Muscle of leg (tissue), 16 donors: ENCODE measurements around the gene FAM32A. TPM values are rescaled to one million over a fixed set of nuclear protein-coding genes. Genes with fewer than 3 reads are reported as not detected.

ENCODE experiments used
- DNase-seq: peaks from one replicate; pipeline ENCODE4 v3.0.0; 2013
- H3K27ac ChIP-seq: one replicate; pipeline ENCODE4 v1.5.1; 2013; ENCODE audit warnings: mild to moderate bottlenecking, low read length, control low read depth
- H3K27me3 ChIP-seq: one replicate; pipeline ENCODE4 v1.6.1; 2013; ENCODE audit warnings: low read length; ENCODE audit not compliant: control insufficient read depth, insufficient read depth
- H3K36me3 ChIP-seq: one replicate; pipeline ENCODE4 v1.6.1; 2013; ENCODE audit warnings: low read length; ENCODE audit not compliant: control insufficient read depth, insufficient read depth
- H3K4me1 ChIP-seq: one replicate; pipeline ENCODE4 v1.6.1; 2013; ENCODE audit warnings: low read length; ENCODE audit not compliant: control insufficient read depth, insufficient read depth
- H3K4me3 ChIP-seq: one replicate; pipeline ENCODE4 v1.5.1; 2013; ENCODE audit warnings: low read length, control low read depth
- H3K9me3 ChIP-seq: replicated peaks from 2 replicates; pipeline ENCODE4 v1.6.1; 2013; ENCODE audit warnings: low read depth, low read length; ENCODE audit not compliant: control insufficient read depth
- WGBS: methylation state at CpG from one replicate; pipeline ENCODE4 v1.1.5; 2013; ENCODE audit warnings: missing lambda C conversion rate; ENCODE audit not compliant: insufficient coverage; 5-methylcytosine and 5-hydroxymethylcytosine counted together
- long read RNA-seq, 11 donors: transcript quantifications; one replicate each; lab custom pipeline, GENCODE V29; 2026
- polyA plus RNA-seq, 8 donors: library from polyadenylated mRNA; unstranded; fragments of 120-200 nt; gene quantifications; one replicate each; pipeline versions ENCODE4 v1.2.1 to v1.2.3, GENCODE V29; 2013; ENCODE audit warnings: inconsistent platforms in 1 of 8, low replicate concordance in 1 of 8; ENCODE audit not compliant: insufficient read length in 8 of 8, insufficient read depth in 1 of 8
- total RNA-seq: library from RNA; stranded (reverse); fragments of 120-200 nt; gene quantifications from one replicate; pipeline ENCODE4 v1.2.4, GENCODE V29; 2013

Gene FAM32A
- total RNA-seq (78.5 TPM), polyA plus RNA-seq (10 to 100 TPM; 56.6 to 89.9 (median 71.9) TPM)
- long read RNA-seq, donor 1, transcript FAM32A-201 (4 exons, 1,455 nt), result major isoform, 9 of 52 reads
- long read RNA-seq, donor 1, transcript FAM32A-205 (3 exons, 1,168 nt), result minor isoform, 5 of 52 reads
- long read RNA-seq, donor 1, partial matches to known transcripts, result 38 of 52 reads
- long read RNA-seq, donor 1, other reads (novel, unspliced or antisense), result 0 of 52 reads
- long read RNA-seq, donor 2, partial matches to known transcripts, result 0 of 3 reads
- long read RNA-seq, donor 2, other reads (novel, unspliced or antisense), result 0 of 3 reads
- long read RNA-seq, donor 3, transcript FAM32A-201 (4 exons, 1,455 nt), result major isoform, 25 of 37 reads
- long read RNA-seq, donor 3, transcript FAM32A-205 (3 exons, 1,168 nt), result minor isoform, 9 of 37 reads
- long read RNA-seq, donor 3, partial matches to known transcripts, result 0 of 37 reads
- long read RNA-seq, donor 3, other reads (novel, unspliced or antisense), result 0 of 37 reads
- long read RNA-seq, donor 4, transcript FAM32A-205 (3 exons, 1,168 nt), result minor isoform, 5 of 34 reads
- long read RNA-seq, donor 4, transcript FAM32A-201 (4 exons, 1,455 nt), result major isoform, 26 of 34 reads
- long read RNA-seq, donor 4, partial matches to known transcripts, result 0 of 34 reads
- long read RNA-seq, donor 4, other reads (novel, unspliced or antisense), result 0 of 34 reads
- long read RNA-seq, donor 5, transcript FAM32A-201 (4 exons, 1,455 nt), result major isoform, 79 of 292 reads
- long read RNA-seq, donor 5, transcript FAM32A-205 (3 exons, 1,168 nt), result minor isoform, 29 of 292 reads
- long read RNA-seq, donor 5, partial matches to known transcripts, result 181 of 292 reads
- long read RNA-seq, donor 5, other reads (novel, unspliced or antisense), result 0 of 292 reads
- long read RNA-seq, donor 6, transcript FAM32A-205 (3 exons, 1,168 nt), result minor isoform, 18 of 83 reads
- long read RNA-seq, donor 6, transcript FAM32A-201 (4 exons, 1,455 nt), result major isoform, 62 of 83 reads
- long read RNA-seq, donor 6, partial matches to known transcripts, result 0 of 83 reads
- long read RNA-seq, donor 6, other reads (novel, unspliced or antisense), result 0 of 83 reads
- long read RNA-seq, donor 7, transcript FAM32A-201 (4 exons, 1,455 nt), result major isoform, 43 of 54 reads
- long read RNA-seq, donor 7, transcript FAM32A-205 (3 exons, 1,168 nt), result minor isoform, 10 of 54 reads
- long read RNA-seq, donor 7, partial matches to known transcripts, result 0 of 54 reads
- long read RNA-seq, donor 7, other reads (novel, unspliced or antisense), result 0 of 54 reads
- long read RNA-seq, donor 8, transcript FAM32A-201 (4 exons, 1,455 nt), result major isoform, 26 of 28 reads
- long read RNA-seq, donor 8, partial matches to known transcripts, result 0 of 28 reads
- long read RNA-seq, donor 8, other reads (novel, unspliced or antisense), result 0 of 28 reads
- long read RNA-seq, donor 9, transcript FAM32A-201 (4 exons, 1,455 nt), result major isoform, 25 of 188 reads
- long read RNA-seq, donor 9, partial matches to known transcripts, result 158 of 188 reads
- long read RNA-seq, donor 9, other reads (novel, unspliced or antisense), result 0 of 188 reads
- long read RNA-seq, donor 10, transcript FAM32A-205 (3 exons, 1,168 nt), result minor isoform, 5 of 300 reads
- long read RNA-seq, donor 10, transcript FAM32A-201 (4 exons, 1,455 nt), result major isoform, 39 of 300 reads
- long read RNA-seq, donor 10, partial matches to known transcripts, result 252 of 300 reads
- long read RNA-seq, donor 10, other reads (novel, unspliced or antisense), result 0 of 300 reads
- long read RNA-seq, donor 11, transcript FAM32A-201 (4 exons, 1,455 nt), result major isoform, 18 of 24 reads
- long read RNA-seq, donor 11, transcript FAM32A-205 (3 exons, 1,168 nt), result minor isoform, 6 of 24 reads
- long read RNA-seq, donor 11, partial matches to known transcripts, result 0 of 24 reads
- long read RNA-seq, donor 11, other reads (novel, unspliced or antisense), result 0 of 24 reads

DNA sequence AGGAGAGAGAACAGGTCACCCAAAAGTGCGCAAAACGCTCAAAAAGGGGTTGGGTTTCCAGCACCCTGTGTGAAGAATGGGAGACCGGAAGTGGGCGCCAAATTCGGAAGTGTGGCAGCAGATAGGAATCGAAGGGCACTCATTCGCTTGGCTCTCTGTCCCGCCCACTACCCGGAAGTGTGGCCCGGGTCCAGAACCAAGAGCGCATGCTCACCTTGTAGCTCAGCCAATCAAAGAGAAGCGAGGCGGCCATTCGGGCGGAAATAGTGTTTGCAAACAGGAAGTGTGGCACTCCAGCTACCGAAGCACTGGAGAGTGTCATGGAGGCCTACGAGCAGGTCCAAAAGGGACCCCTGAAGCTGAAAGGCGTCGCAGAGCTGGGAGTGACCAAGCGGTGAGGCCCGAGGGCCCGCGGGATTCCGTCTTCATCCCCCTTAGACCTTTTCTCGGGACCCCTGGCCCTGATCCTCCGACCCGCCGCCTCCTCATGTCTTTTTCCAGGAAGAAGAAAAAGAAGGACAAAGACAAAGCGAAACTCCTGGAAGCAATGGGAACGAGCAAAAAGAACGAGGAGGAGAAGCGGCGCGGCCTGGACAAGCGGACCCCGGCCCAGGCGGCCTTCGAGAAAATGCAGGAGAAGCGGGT lies at the start of gene FAM32A:
TSS of gene FAM32A (plus strand) at position 288 of the 645 bp plus-strand sequence. CDS start at position 321, 33 bp downstream.
- under 1% methylated on average over 39 of the region's 39 CpGs for WGBS
- no peaks in the 10 kb centered on the region for H3K27me3 ChIP-seq
- no peaks in the 10 kb centered on the region for H3K9me3 ChIP-seq
- peak within 1 kb of the TSS; percentile 83 for H3K27ac ChIP-seq
- peak within 1 kb of the TSS; percentile 73 for H3K4me3 ChIP-seq
- DNase-seq, result peak; percentile 100
- peaks cover 16% of the 10 kb centered on the region for H3K4me1 ChIP-seq
- peaks cover 27% of the 10 kb centered on the region for H3K36me3 ChIP-seq

GRCh38 chr19:16135430-16136127 lies 49.6 kb upstream of the FAM32A start:
- Histone ChIP-seq H3K4me1 (no peaks in the 10 kb centered on the region), H3K36me3 (peaks cover 30% of the 10 kb centered on the region), H3K4me3 (no peak overlapping the region), H3K27ac (no peak overlapping the region), H3K9me3 (no peaks in the 10 kb centered on the region), H3K27me3 (no peaks in the 10 kb centered on the region)
- 83% methylated on average over 3 of the region's 4 CpGs for WGBS
- no peak for DNase-seq

DNA sequence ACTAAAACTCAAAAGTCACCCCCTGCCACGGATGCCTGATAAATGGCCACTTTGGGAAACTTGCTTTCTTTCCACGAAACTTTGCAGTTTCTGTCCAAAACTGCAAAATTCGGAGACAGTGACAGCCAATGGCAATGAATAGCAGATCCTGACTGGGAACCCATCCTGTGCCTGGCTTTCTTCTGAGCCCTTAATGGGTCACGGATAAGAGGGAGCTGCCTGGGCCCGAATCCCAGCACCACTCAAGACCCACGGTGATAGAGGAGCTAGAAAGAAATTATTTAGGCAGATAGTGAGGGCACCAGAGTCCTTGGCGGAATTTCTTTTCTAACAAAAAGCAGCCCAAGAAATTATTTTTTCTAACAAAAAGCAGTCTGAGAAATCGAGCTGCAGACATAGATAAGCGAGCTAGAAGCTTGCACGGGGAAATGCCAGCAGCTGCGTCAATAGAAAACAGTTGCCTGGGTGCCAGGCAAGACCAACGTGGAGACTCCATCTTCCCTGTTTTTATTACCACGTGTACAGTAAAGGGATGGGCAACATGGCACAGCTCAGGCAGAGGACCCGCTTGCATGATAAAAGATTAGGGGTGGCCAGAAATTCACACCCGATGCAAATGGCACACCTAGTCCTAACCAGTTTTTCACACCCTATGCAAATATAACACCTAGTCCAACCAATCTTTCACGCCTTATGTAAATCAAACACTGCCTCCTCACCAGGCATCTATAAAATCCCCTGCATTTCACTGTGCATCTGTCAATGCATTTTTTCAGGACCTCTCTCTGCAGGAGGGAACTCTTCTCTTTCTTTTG lies 48.8 kb upstream of the FAM32A start:
- 65% methylated on average over 6 of the region's 16 CpGs for WGBS
- peaks cover 29% of the 10 kb centered on the region for H3K36me3 ChIP-seq
- no peak overlapping the region for H3K4me3 ChIP-seq
- H3K4me1 ChIP-seq, result no peaks in the 10 kb centered on the region
- H3K9me3 ChIP-seq, result no peaks in the 10 kb centered on the region
- no peak for DNase-seq
- no peak overlapping the region for H3K27ac ChIP-seq
- H3K27me3 ChIP-seq, result no peaks in the 10 kb centered on the region

DNA sequence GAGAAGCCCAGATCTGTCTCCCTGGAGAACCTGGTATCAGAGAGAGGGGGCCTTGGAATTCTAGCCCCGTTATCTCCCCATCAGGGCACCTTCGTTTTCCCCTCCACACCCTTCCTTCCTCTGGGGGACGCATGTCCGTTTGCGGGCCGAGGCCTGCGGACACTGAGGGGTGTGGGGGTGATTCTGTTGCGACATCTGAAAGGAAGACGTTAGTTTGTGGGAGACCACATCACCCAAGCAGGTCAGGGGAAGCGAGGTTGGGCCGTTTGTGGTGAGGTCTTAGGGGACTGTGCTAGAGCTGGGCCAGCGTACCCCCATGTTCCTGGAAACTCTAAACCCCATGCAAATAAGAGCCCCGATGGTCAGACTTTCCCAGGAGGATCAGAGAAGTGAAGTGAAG lies 45.5 kb upstream of the FAM32A start:
- no peak for DNase-seq

DNA sequence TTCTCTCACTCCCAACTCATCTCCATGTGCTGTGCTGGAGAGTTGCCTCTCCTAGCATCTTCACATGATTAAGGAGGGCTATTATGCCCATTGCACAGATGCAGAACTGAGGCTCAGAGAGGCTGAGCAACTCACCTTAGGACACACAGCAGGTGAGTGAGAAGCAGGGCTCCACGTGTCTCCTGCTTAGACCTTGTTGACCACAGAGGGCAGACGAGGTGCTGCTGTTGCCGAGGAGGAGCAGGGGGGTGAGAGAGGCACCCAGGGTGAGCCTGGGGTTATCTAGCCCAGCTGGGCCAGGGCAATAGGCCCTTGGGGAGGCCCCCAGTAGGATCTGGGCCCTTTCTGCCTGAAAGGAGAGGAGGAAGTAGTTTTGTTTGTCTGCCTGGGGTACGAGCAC lies 44.2 kb upstream of the FAM32A start:
- no peaks in the 10 kb centered on the region for H3K4me1 ChIP-seq
- H3K27ac ChIP-seq, result no peak overlapping the region
- no peak overlapping the region for H3K4me3 ChIP-seq
- DNase-seq, result no peak
- H3K9me3 ChIP-seq, result no peaks in the 10 kb centered on the region
- H3K36me3 ChIP-seq, result no peaks in the 10 kb centered on the region
- WGBS, result 33% methylated on average over 3 of the region's 4 CpGs
- H3K27me3 ChIP-seq, result peaks cover 2% of the 10 kb centered on the region

More for the DNA sequence above, 45.5 kb upstream of the FAM32A start:
- Histone ChIP-seq H3K36me3 (no peaks in the 10 kb centered on the region), H3K4me1 (no peaks in the 10 kb centered on the region), H3K9me3 (no peaks in the 10 kb centered on the region), H3K27me3 (peaks cover 2% of the 10 kb centered on the region), H3K27ac (no peak overlapping the region), H3K4me3 (no peak overlapping the region)
- 60% methylated on average over 1 of the region's 13 CpGs for WGBS

DNA sequence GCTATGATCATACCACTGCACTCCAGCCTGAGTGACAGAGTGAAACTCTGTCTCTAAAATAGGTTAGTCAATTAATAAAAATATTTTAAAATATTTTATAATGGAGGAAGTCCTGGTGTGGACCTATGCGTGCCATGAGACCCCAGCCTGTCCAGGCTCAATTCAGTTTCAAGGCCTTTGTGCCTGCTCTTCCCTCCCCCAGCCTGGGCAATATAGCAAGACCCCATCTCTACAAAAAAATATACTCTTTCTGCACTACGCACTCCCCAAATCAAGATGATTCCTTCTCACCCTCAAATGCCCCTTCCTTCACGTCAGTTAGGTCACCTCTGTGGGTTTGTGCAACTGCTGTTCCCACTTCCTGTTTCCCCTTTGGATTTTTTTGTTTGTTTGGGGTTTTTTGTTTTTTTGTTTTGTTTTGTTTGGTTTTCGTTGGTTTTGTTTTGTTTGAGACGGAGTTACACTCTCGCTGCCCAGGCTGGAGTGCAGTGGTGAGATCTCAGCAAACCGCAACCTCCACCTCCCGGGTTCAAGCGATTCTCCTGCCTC lies 43.1 kb upstream of the FAM32A start:
- H3K36me3 ChIP-seq, result no peaks in the 10 kb centered on the region

GRCh38 chr19:16143399-16144215 lies 41.6 kb upstream of the FAM32A start, which contains the start of gene HSH2D:
TSS of gene HSH2D (plus strand) at chr19:16143685. CDS start at chr19:16148751, 5,066 bp downstream.
- WGBS, result 40% methylated on average over 11 of the region's 13 CpGs
- Histone ChIP-seq H3K9me3 (no peaks in the 10 kb centered on the region), H3K27me3 (peaks cover 4% of the 10 kb centered on the region), H3K36me3 (no peaks in the 10 kb centered on the region), H3K27ac (no peak within 1 kb of the TSS), H3K4me1 (no peaks in the 10 kb centered on the region), H3K4me3 (peak within 1 kb of the TSS; percentile 21)
- DNase-seq, result no peak

More for the DNA sequence above, 43.1 kb upstream of the FAM32A start:
- Histone ChIP-seq H3K4me1 (no peaks in the 10 kb centered on the region), H3K4me3 (no peak overlapping the region), H3K9me3 (no peaks in the 10 kb centered on the region), H3K27ac (no peak overlapping the region), H3K27me3 (peaks cover 2% of the 10 kb centered on the region)
- DNase-seq, result no peak
- WGBS, result 90% methylated on average over 5 of the region's 9 CpGs
